Trophoblast cell (in vitro differentiated cells and primary cell): ENCODE results near the gene OLFML3.

Experiments
- DNase-seq, 2 donors: peaks; one replicate each; pipeline ENCODE4 v3.0.0-alpha.2; 2016
- H2AFZ ChIP-seq: 2 replicates; pipeline ENCODE4 v1.6.1; 2013; ENCODE audit warnings: low read length, moderate library complexity, mild to moderate bottlenecking; ENCODE audit not compliant: insufficient read depth, poor library complexity
- H2AK5ac ChIP-seq: 2 replicates; pipeline ENCODE4 v1.6.1; 2013; ENCODE audit warnings: mild to moderate bottlenecking, low read length
- H2BK120ac ChIP-seq: 2 replicates; pipeline ENCODE4 v1.6.1; 2013; ENCODE audit warnings: low read length, mild to moderate bottlenecking, moderate library complexity; ENCODE audit not compliant: insufficient read depth, poor library complexity
- H2BK12ac ChIP-seq: 2 replicates; pipeline ENCODE4 v1.6.1; 2013; ENCODE audit warnings: mild to moderate bottlenecking, low read length, moderate library complexity
- H2BK5ac ChIP-seq: 2 replicates; pipeline ENCODE4 v1.6.1; 2013; ENCODE audit warnings: low read length, low read depth, moderate library complexity, mild to moderate bottlenecking; ENCODE audit not compliant: poor library complexity
- H3K14ac ChIP-seq: 2 replicates; pipeline ENCODE4 v1.6.1; 2013; ENCODE audit warnings: mild to moderate bottlenecking, low read length
- H3K18ac ChIP-seq: 2 replicates; pipeline ENCODE4 v1.6.1; 2013; ENCODE audit warnings: mild to moderate bottlenecking, low read length
- H3K23ac ChIP-seq: 2 replicates; pipeline ENCODE4 v1.6.1; 2013; ENCODE audit warnings: low read length
- H3K27ac ChIP-seq: 2 replicates; pipeline ENCODE4 v1.5.1; 2013; ENCODE audit warnings: low read depth, mild to moderate bottlenecking, inconsistent platforms, low read length, moderate library complexity
- H3K27me3 ChIP-seq: 2 replicates; pipeline ENCODE4 v1.6.1; 2013; ENCODE audit warnings: inconsistent platforms, mild to moderate bottlenecking, low read length, moderate library complexity; ENCODE audit not compliant: insufficient read depth
- H3K36me3 ChIP-seq, 2 experiments: 1 replicate in 1 of 2; 2 replicates in 1 of 2; pipeline ENCODE4 v1.6.1; 2013; ENCODE audit warnings: low read length in 2 of 2, mild to moderate bottlenecking in 2 of 2, moderate library complexity in 1 of 2; ENCODE audit not compliant: insufficient read depth in 2 of 2, control insufficient read depth in 1 of 2
- H3K4ac ChIP-seq: 2 replicates; pipeline ENCODE4 v1.6.1; 2013; ENCODE audit warnings: low read depth, mild to moderate bottlenecking, low read length, moderate library complexity
- H3K4me1 ChIP-seq, 2 experiments: 1 replicate in 1 of 2; 2 replicates in 1 of 2; pipeline ENCODE4 v1.6.1; 2013; ENCODE audit warnings: low read length in 2 of 2, mild to moderate bottlenecking in 2 of 2, moderate library complexity in 1 of 2; ENCODE audit not compliant: insufficient read depth in 2 of 2, control insufficient read depth in 1 of 2
- H3K4me2 ChIP-seq: 2 replicates; pipeline ENCODE4 v1.6.1; 2013; ENCODE audit warnings: inconsistent platforms, mild to moderate bottlenecking, low read length, moderate library complexity
- H3K4me3 ChIP-seq: 2 replicates; pipeline ENCODE4 v1.5.1; 2013; ENCODE audit warnings: mild to moderate bottlenecking, low read depth, low read length, inconsistent platforms
- H3K79me1 ChIP-seq: one replicate; pipeline ENCODE4 v1.6.1; 2013; ENCODE audit warnings: low read length
- H3K79me2 ChIP-seq: 2 replicates; pipeline ENCODE4 v1.6.1; 2013; ENCODE audit warnings: low read length, mild to moderate bottlenecking; ENCODE audit not compliant: control insufficient read depth, insufficient read depth, poor library complexity
- H3K9ac ChIP-seq: 2 replicates; pipeline ENCODE4 v1.6.1; 2013; ENCODE audit warnings: mild to moderate bottlenecking, low read length
- H3K9me3 ChIP-seq: 2 replicates; pipeline ENCODE4 v1.6.1; 2013; ENCODE audit warnings: low read depth, mild to moderate bottlenecking, control low read depth, inconsistent platforms, low read length; ENCODE audit not compliant: insufficient read depth
- H4K12ac ChIP-seq: 2 replicates; pipeline ENCODE4 v1.6.1; 2013; ENCODE audit warnings: low read depth, mild to moderate bottlenecking, low read length, moderate library complexity
- H4K8ac ChIP-seq: 2 replicates; pipeline ENCODE4 v1.6.1; 2013; ENCODE audit warnings: low read depth, mild to moderate bottlenecking, low read length, moderate library complexity
- H4K91ac ChIP-seq: one replicate; pipeline ENCODE4 v1.6.1; 2013; ENCODE audit warnings: low read depth, mild to moderate bottlenecking, low read length, moderate library complexity
- WGBS: extraction: QIAGEN DNeasy Blood & Tissue Kit; methylation state at CpG from one replicate; pipeline ENCODE4 v1.1.7; 2013; ENCODE audit warnings: missing lambda C conversion rate; ENCODE audit not compliant: insufficient read length, insufficient coverage; ENCODE audit errors: extremely low coverage; 5-methylcytosine and 5-hydroxymethylcytosine counted together

The OLFML3 gene

DNA sequence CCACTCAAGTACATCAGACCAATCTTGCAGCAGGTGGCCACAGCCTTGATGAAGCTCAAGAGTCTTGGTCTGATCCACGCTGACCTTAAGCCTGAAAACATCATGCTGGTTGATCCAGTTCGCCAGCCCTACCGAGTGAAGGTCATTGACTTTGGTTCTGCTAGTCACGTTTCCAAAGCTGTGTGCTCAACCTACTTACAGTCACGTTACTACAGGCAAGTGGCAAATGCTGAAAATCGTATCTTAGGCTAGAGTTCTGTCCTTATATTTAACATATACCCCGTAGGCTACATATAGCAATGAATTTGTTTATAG, 38.1 kb upstream of the OLFML3 start:
- DNase-seq: no peak
- Histone ChIP-seq H3K4me1 (peaks cover 0 to 2% of the 10 kb centered on the region in 2 experiments), H4K8ac (no peak overlapping the region), H3K18ac (no peak overlapping the region), H3K23ac (no peak overlapping the region), H4K12ac (no peak overlapping the region), H3K79me2 (peaks cover 3% of the 10 kb centered on the region), H3K9ac (no peak overlapping the region), H3K4ac (no peak overlapping the region), H2AFZ (no peak overlapping the region), H3K14ac (no peak overlapping the region), H3K9me3 (no peaks in the 10 kb centered on the region), H2BK120ac (no peak overlapping the region), H3K4me2 (no peak overlapping the region), H3K27ac (no peak overlapping the region), H2BK5ac (no peak overlapping the region), H3K36me3 (peaks cover 12 to 16% of the 10 kb centered on the region in 2 experiments), H4K91ac (no peak overlapping the region), H3K4me3 (no peak overlapping the region), H3K79me1 (no peaks in the 10 kb centered on the region), H3K27me3 (no peaks in the 10 kb centered on the region), H2BK12ac (no peak overlapping the region), H2AK5ac (no peak overlapping the region)
- WGBS: no CpG with 5 or more reads among the region's 7 CpGs

DNA sequence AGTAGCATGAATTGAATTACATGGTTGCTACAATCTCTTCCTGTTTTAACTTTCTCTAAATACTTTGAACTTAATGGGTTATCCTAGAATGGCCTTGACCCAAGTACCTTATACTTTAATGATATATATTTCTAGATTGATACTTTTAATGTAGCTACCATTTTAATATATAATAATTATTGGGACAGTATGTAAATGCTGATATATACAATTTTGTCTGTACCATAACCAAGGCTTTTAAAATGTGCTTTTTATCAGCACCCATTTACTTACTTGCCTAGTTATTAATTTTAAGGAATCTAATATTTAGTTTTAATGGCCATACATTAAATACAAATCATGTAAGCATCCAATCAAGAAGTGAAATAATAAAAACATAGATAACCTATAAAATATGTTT, 36.7 kb upstream of the OLFML3 start:
- no peak overlapping the region for H3K14ac ChIP-seq
- no peaks in the 10 kb centered on the region for H3K27me3 ChIP-seq
- no peak for DNase-seq
- H3K36me3 ChIP-seq: peaks cover 12 to 16% of the 10 kb centered on the region in 2 experiments
- H4K8ac ChIP-seq: no peak overlapping the region
- no peak overlapping the region for H2BK120ac ChIP-seq
- no peak overlapping the region for H3K23ac ChIP-seq
- H3K79me1 ChIP-seq: no peaks in the 10 kb centered on the region
- no peaks in the 10 kb centered on the region for H3K9me3 ChIP-seq
- H3K4me1 ChIP-seq: peaks cover 0 to 1% of the 10 kb centered on the region in 2 experiments
- H3K4me2 ChIP-seq: no peak overlapping the region
- H3K9ac ChIP-seq: no peak overlapping the region
- H2BK5ac ChIP-seq: no peak overlapping the region
- H2AFZ ChIP-seq: no peak overlapping the region
- H2BK12ac ChIP-seq: no peak overlapping the region
- H4K12ac ChIP-seq: no peak overlapping the region
- no peak overlapping the region for H2AK5ac ChIP-seq
- H3K18ac ChIP-seq: no peak overlapping the region
- no peak overlapping the region for H3K27ac ChIP-seq
- H4K91ac ChIP-seq: no peak overlapping the region
- H3K4ac ChIP-seq: no peak overlapping the region
- H3K79me2 ChIP-seq: peaks cover 2% of the 10 kb centered on the region
- H3K4me3 ChIP-seq: no peak overlapping the region

DNA sequence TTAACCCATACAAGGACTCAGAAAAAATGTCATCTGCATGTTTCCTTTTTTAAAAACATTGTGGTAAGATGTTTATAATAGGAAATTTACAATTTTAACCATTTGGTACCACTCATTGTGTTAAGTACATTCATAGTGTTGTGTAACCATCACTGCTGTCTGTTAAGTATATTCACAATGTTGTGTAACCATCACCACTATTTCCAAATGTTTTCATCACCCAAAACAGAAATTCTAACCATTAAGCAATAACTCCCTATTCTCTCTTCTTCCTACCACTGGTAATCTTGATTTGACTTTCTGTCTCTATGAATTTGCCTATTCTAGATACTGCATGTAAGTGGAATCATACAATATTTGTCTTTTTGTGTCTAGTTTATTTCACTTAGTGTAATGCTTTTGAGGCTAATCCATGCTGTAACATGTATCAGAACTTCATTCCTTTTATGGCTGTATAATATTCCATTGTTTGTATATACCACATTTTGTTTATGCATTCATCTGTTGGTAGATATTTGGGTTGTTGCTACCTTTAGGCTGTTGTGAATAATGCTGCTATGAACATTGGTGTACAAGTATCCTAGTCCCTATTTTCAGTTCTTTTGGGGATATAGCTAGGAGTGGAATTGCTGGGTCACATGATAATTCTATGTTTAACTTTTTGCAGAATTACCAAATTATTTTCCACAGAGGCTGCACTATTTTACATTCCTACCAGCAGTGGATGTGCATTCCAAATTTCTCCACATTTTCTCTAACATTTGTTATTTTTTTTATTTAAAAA, 36.1 kb upstream of the OLFML3 start:
- DNase-seq: no peak
- Histone ChIP-seq H3K27me3 (no peaks in the 10 kb centered on the region), H3K4ac (no peak overlapping the region), H3K23ac (no peak overlapping the region), H3K9me3 (no peaks in the 10 kb centered on the region), H3K36me3 (peaks cover 12 to 16% of the 10 kb centered on the region in 2 experiments), H3K4me3 (no peak overlapping the region), H2AK5ac (no peak overlapping the region), H3K18ac (no peak overlapping the region), H3K79me2 (no peaks in the 10 kb centered on the region), H2BK120ac (no peak overlapping the region), H2AFZ (no peak overlapping the region), H4K8ac (no peak overlapping the region), H4K91ac (no peak overlapping the region), H3K27ac (no peak overlapping the region), H2BK12ac (no peak overlapping the region), H4K12ac (no peak overlapping the region), H3K14ac (no peak overlapping the region), H3K4me2 (no peak overlapping the region), H3K4me1 (no peaks in the 10 kb centered on the region), H3K9ac (no peak overlapping the region), H3K79me1 (no peaks in the 10 kb centered on the region), H2BK5ac (no peak overlapping the region)

GRCh38 chr1:113945329-113945728, 33.9 kb upstream of the OLFML3 start:
- no peak overlapping the region for H2AFZ ChIP-seq
- H2AK5ac ChIP-seq: no peak overlapping the region
- no peaks in the 10 kb centered on the region for H3K79me2 ChIP-seq
- no peak overlapping the region for H4K8ac ChIP-seq
- H3K18ac ChIP-seq: no peak overlapping the region
- H2BK5ac ChIP-seq: no peak overlapping the region
- no peak overlapping the region for H3K4ac ChIP-seq
- no peak overlapping the region for H3K27ac ChIP-seq
- WGBS: no CpG with 5 or more reads among the region's 1 CpG
- H3K23ac ChIP-seq: no peak overlapping the region
- H3K79me1 ChIP-seq: no peaks in the 10 kb centered on the region
- no peak overlapping the region for H3K14ac ChIP-seq
- H4K12ac ChIP-seq: no peak overlapping the region
- H2BK120ac ChIP-seq: no peak overlapping the region
- H3K36me3 ChIP-seq: peaks cover 11 to 15% of the 10 kb centered on the region in 2 experiments
- no peak overlapping the region for H3K4me2 ChIP-seq
- H2BK12ac ChIP-seq: no peak overlapping the region
- H3K4me1 ChIP-seq: no peaks in the 10 kb centered on the region
- no peak for DNase-seq
- no peaks in the 10 kb centered on the region for H3K9me3 ChIP-seq
- no peak overlapping the region for H3K4me3 ChIP-seq
- H4K91ac ChIP-seq: no peak overlapping the region
- no peak overlapping the region for H3K9ac ChIP-seq
- H3K27me3 ChIP-seq: no peaks in the 10 kb centered on the region
